Neural cell (in vitro differentiated cells): ENCODE data around the gene ST6GALNAC3.

Experiments used
- EP300 ChIP-seq: fragments of 450-650 bp; conservative IDR thresholded peaks from 2 replicates; pipeline ENCODE4 v1.6.1; 2014; ENCODE audit warnings: antibody characterized with exemption, mild to moderate bottlenecking, moderate library complexity; ENCODE audit not compliant: poor library complexity, severe bottlenecking
- EZH2 ChIP-seq: fragments of 200-600, 300-800 bp; shearing (Covaris generic), sonication (generic); IDR thresholded peaks from 2 replicates; pipeline ENCODE4 v1.6.1; 2014; ENCODE audit warnings: antibody characterized with exemption, low read length, borderline replicate concordance, mild to moderate bottlenecking; ENCODE audit not compliant: insufficient read depth, poor library complexity, severe bottlenecking
- POLR2AphosphoS5 ChIP-seq: IDR thresholded peaks from 2 replicates; pipeline ENCODE4 v1.6.1; 2012
- RAD21 ChIP-seq: fragments of 450-650 bp; conservative IDR thresholded peaks from 2 replicates; pipeline ENCODE4 v1.6.1; 2014; ENCODE audit warnings: antibody characterized with exemption, mild to moderate bottlenecking, moderate library complexity
- TF ChIP-seq, protein P1 (sequence below): fragments of 450-650 bp; IDR thresholded peaks from 2 replicates; pipeline ENCODE4 v1.5.1; 2014; ENCODE audit warnings: antibody characterized with exemption, mild to moderate bottlenecking, moderate library complexity; ENCODE audit not compliant: poor library complexity, severe bottlenecking

DNA sequence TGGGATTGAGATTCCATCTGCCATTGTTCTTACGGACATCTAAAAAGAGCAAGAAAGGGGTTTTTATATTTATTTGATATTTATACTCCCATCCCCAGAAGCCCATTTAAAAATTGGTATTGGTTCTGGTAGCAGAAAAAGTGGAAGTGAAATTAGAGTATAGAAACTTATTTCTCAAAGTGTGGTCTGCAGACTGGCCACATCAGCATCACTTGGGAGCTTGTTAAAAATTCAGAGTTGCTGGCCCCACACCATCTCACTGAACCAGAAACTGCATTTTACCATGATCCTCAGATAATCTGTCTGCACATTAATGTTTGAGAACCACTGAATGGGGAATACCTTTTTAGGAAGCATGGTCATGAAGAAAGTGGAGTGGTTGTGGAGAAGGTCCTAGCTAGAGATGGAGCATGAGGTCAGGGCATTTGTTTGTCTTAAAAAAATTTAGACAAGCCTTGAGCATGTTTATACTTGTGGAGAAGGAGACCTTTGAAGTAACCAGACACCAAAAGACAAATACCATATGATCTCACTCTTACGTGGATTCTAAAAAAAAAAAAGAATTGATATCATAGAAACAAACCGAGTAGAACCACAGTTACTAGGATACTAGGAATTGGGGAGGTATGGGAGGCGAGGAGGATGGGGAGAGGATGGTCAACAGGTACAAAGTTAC is 116.3 kb downstream of the ST6GALNAC3 start:
- TF ChIP-seq, protein P1, sequence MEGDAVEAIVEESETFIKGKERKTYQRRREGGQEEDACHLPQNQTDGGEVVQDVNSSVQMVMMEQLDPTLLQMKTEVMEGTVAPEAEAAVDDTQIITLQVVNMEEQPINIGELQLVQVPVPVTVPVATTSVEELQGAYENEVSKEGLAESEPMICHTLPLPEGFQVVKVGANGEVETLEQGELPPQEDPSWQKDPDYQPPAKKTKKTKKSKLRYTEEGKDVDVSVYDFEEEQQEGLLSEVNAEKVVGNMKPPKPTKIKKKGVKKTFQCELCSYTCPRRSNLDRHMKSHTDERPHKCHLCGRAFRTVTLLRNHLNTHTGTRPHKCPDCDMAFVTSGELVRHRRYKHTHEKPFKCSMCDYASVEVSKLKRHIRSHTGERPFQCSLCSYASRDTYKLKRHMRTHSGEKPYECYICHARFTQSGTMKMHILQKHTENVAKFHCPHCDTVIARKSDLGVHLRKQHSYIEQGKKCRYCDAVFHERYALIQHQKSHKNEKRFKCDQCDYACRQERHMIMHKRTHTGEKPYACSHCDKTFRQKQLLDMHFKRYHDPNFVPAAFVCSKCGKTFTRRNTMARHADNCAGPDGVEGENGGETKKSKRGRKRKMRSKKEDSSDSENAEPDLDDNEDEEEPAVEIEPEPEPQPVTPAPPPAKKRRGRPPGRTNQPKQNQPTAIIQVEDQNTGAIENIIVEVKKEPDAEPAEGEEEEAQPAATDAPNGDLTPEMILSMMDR, result no peak
- TF ChIP-seq EP300 (no peak), POLR2AphosphoS5 (no peak), EZH2 (no peak), RAD21 (no peak)
